Smooth muscle cell (in vitro differentiated cells): Measurements from ENCODE around the gene ATP8A1. TPM values are rescaled to one million over a fixed set of nuclear protein-coding genes. Genes with fewer than 3 reads are reported as not detected.

ENCODE experiments used
- DNase-seq: peaks from one replicate; lab custom pipeline; 2025; ENCODE audit not compliant: unreplicated experiment; lab: John Stamatoyannopoulos, UW
- H2AFZ ChIP-seq: fragments of 200-600 bp; sonication (generic); 2 replicates; pipeline ENCODE4 v1.6.0; 2016; ENCODE audit warnings: antibody characterized with exemption, low read depth, mild to moderate bottlenecking
- H3F3A ChIP-seq: fragments of 200-600 bp; sonication (generic); 2 replicates; pipeline ENCODE4 v1.6.0; 2017; ENCODE audit warnings: antibody characterized with exemption, low read depth
- H3K27ac ChIP-seq: fragments of 200-600 bp; sonication (generic); 2 replicates; pipeline ENCODE4 v1.5.1; 2016; ENCODE audit warnings: low read depth, mild to moderate bottlenecking
- H3K27me3 ChIP-seq: fragments of 200-600 bp; sonication (generic); 2 replicates; pipeline ENCODE4 v1.6.1; 2016; ENCODE audit warnings: low read depth, mild to moderate bottlenecking
- H3K36me3 ChIP-seq: fragments of 200-600 bp; sonication (generic); 2 replicates; pipeline ENCODE4 v1.5.1; 2016; ENCODE audit warnings: low read depth
- H3K4me1 ChIP-seq: fragments of 200-600 bp; sonication (generic); 2 replicates; pipeline ENCODE4 v1.5.1; 2016; ENCODE audit warnings: low read depth
- H3K4me2 ChIP-seq: fragments of 200-600 bp; sonication (generic); 2 replicates; pipeline ENCODE4 v1.6.0; 2016; ENCODE audit warnings: mild to moderate bottlenecking
- H3K4me3 ChIP-seq: fragments of 200-600 bp; sonication (generic); 2 replicates; pipeline ENCODE4 v1.5.1; 2016; ENCODE audit warnings: mild to moderate bottlenecking
- H3K79me2 ChIP-seq: fragments of 200-600 bp; sonication (generic); 2 replicates; pipeline ENCODE4 v1.6.0; 2016; ENCODE audit warnings: low read depth, mild to moderate bottlenecking
- H3K9ac ChIP-seq: fragments of 200-600 bp; sonication (generic); 2 replicates; pipeline ENCODE4 v1.6.0; 2016; ENCODE audit warnings: low read depth
- H3K9me3 ChIP-seq: fragments of 200-600 bp; sonication (generic); replicated peaks from 2 replicates; pipeline ENCODE4 v1.5.1; 2016; ENCODE audit warnings: low read depth
- H4K20me1 ChIP-seq: fragments of 200-600 bp; sonication (generic); 2 replicates; pipeline ENCODE4 v1.6.0; 2016; ENCODE audit warnings: low read depth
- CTCF ChIP-seq: fragments of 200-600 bp; sonication (generic); IDR thresholded peaks from 2 replicates; pipeline ENCODE4 v1.5.1; 2017; ENCODE audit warnings: borderline replicate concordance, mild to moderate bottlenecking, antibody characterized with exemption; ENCODE audit not compliant: insufficient read depth, poor library complexity, severe bottlenecking
- WGBS: methylation state at CpG from one replicate; pipeline ENCODE4 v1.1.7; 2016; ENCODE audit warnings: low lambda C conversion rate; 5-methylcytosine and 5-hydroxymethylcytosine counted together
- polyA plus RNA-seq: library from polyadenylated mRNA; unstranded; fragments of >200 nt; fragmentation: Nextera tagmentation; extraction: Ambion mirVana; gene quantifications from 2 replicates; pipeline ENCODE4 v1.2.1, GENCODE V29; 2016
- total RNA-seq: library from RNA; depleted of rRNA; stranded (reverse); fragments of >200 nt; gene quantifications from 2 replicates; pipeline ENCODE4 v1.2.3, GENCODE V29; 2014

The ATP8A1 gene
- total and polyA plus RNA-seq, 2 experiments from 2014 or later = 1.8 TPM; not detected in 1

GRCh38 chr4:42361456-42361855 is 295.4 kb downstream of the ATP8A1 start:
- H3K9me3 ChIP-seq = no peaks in the 10 kb centered on the region
- no peaks in the 10 kb centered on the region for H3F3A ChIP-seq
- TF ChIP-seq CTCF = no peak
- H4K20me1 ChIP-seq = no peaks in the 10 kb centered on the region
- WGBS = 93% methylated on average over 8 of the region's 8 CpGs
- H3K36me3 ChIP-seq = no peaks in the 10 kb centered on the region
- no peak overlapping the region for H2AFZ ChIP-seq
- H3K4me2 ChIP-seq = no peak overlapping the region
- no peak overlapping the region for H3K9ac ChIP-seq
- no peak overlapping the region for H3K27ac ChIP-seq
- no peaks in the 10 kb centered on the region for H3K4me1 ChIP-seq
- peaks cover 4% of the 10 kb centered on the region for H3K27me3 ChIP-seq
- H3K4me3 ChIP-seq = no peak overlapping the region
- no peaks in the 10 kb centered on the region for H3K79me2 ChIP-seq
- no peak for DNase-seq

GRCh38 chr4:42360256-42360669 is 296.6 kb downstream of the ATP8A1 start:
- Histone ChIP-seq H3F3A (no peaks in the 10 kb centered on the region), H3K79me2 (no peaks in the 10 kb centered on the region), H3K4me1 (no peaks in the 10 kb centered on the region), H3K9me3 (no peaks in the 10 kb centered on the region), H3K36me3 (no peaks in the 10 kb centered on the region), H3K27me3 (peaks cover 4% of the 10 kb centered on the region), H2AFZ (no peak overlapping the region), H3K4me3 (no peak overlapping the region), H3K9ac (no peak overlapping the region), H3K27ac (no peak overlapping the region), H4K20me1 (no peaks in the 10 kb centered on the region), H3K4me2 (no peak overlapping the region)
- WGBS = 68% methylated on average over 2 of the region's 2 CpGs
- no peak for DNase-seq
- TF ChIP-seq CTCF = no peak

- peak overlapping the region; percentile 27 for H3K4me3 ChIP-seq
- peaks cover 4% of the 10 kb centered on the region for H3K27me3 ChIP-seq
- no peaks in the 10 kb centered on the region for H3K9me3 ChIP-seq
- peak overlapping the region; percentile 50 for H3K4me2 ChIP-seq
- TF ChIP-seq CTCF = no peak
- H3K79me2 ChIP-seq = no peaks in the 10 kb centered on the region
- no peaks in the 10 kb centered on the region for H4K20me1 ChIP-seq
- H3K27ac ChIP-seq = no peak overlapping the region
- H3K36me3 ChIP-seq = no peaks in the 10 kb centered on the region
- H2AFZ ChIP-seq = no peak overlapping the region
- H3K9ac ChIP-seq = no peak overlapping the region
- H3K4me1 ChIP-seq = no peaks in the 10 kb centered on the region
- no peaks in the 10 kb centered on the region for H3F3A ChIP-seq
- DNase-seq = no peak
- WGBS = 71% methylated on average over 5 of the region's 5 CpGs
These were observed 297.2 kb downstream of the ATP8A1 start for GRCh38 chr4:42359711-42360110.

Other genes with a start within 250 kb of the ATP8A1 start
- not detected in 2 replicates for gene GRXCR1, start 235.6 kb upstream of the ATP8A1 start, total RNA-seq
- not detected in 2 replicates for gene GRXCR1, start 235.6 kb upstream of the ATP8A1 start, polyA plus RNA-seq